HepG2 (cell line): Measurements from ENCODE around the gene KRTAP12-2. TPM values are rescaled to one million over a fixed set of nuclear protein-coding genes. Genes with fewer than 3 reads are reported as not detected.

ENCODE experiments used
- ATAC-seq: fragments of 200-7000 bp; cut with Tn5 transposase; 3 replicates; pipeline ENCODE4 v1.9.1; 2020; ENCODE audit warnings: mild to moderate bottlenecking, moderate library complexity
- BruUV-seq: library from RNA; stranded (reverse); fragments of 400-500 nt; replicated peaks from 2 replicates; lab custom pipeline; 2021; lab: Mats Ljungman, UMichigan
- CTCF ChIA-PET: fragments of 300-600 bp; formaldehyde crosslinking; extraction: SDS; loops from one replicate; lab custom pipeline; 2021; ENCODE audit warnings: low total read pairs, inconsistent platforms, low intra/inter-chr PET ratio; lab: Yijun Ruan, JAX
- POLR2A ChIA-PET: fragments of 350-600 bp; sonication (Branson Sonifier 250); formaldehyde crosslinking; loops from one replicate; lab custom pipeline; 2020; ENCODE audit warnings: antibody characterized with exemption, inconsistent platforms; lab: Yijun Ruan, JAX
- DNase-seq: peaks from one replicate; pipeline ENCODE4 v3.0.0-alpha.2; 2015; ENCODE audit warnings: low spot score
- FAIRE-seq: peaks from 3 replicates; lab custom pipeline; 2011; peaks lifted over from hg19 to GRCh38; lab: Jason Lieb, UNC
- H2AFZ ChIP-seq: one replicate; pipeline ENCODE4 v1.6.1; 2011; ENCODE audit warnings: low read length, inconsistent platforms
- H3K27ac ChIP-seq: fragments of 300-600 bp; 3 replicates; pipeline ENCODE4 v1.8.0; 2011; ENCODE audit warnings: mixed run types, mild to moderate bottlenecking, mixed read lengths, low read length, inconsistent platforms; ENCODE audit not compliant: insufficient read depth; ENCODE audit errors: extremely low read length
- H3K27me3 ChIP-seq, 2 experiments: fragments of 200-600 bp in 1 of 2; 2 replicates in 1 of 2; 3 replicates in 1 of 2; pipeline versions ENCODE4 v1.6.0 to v1.8.0; 2011; ENCODE audit warnings: low read length in 2 of 2, mild to moderate bottlenecking in 2 of 2, moderate library complexity in 2 of 2, inconsistent platforms in 1 of 2; ENCODE audit not compliant: insufficient read depth in 2 of 2, control insufficient read depth in 1 of 2
- H3K36me3 ChIP-seq, 2 experiments: fragments of 200-600 bp in 1 of 2; replicated peaks in 1 of 2; 2 replicates in 1 of 2; 3 replicates in 1 of 2; pipeline versions ENCODE4 v1.5.1 to v1.8.0; 2011; ENCODE audit warnings: low read length in 2 of 2, inconsistent platforms in 1 of 2; ENCODE audit not compliant: insufficient read depth in 2 of 2, control insufficient read depth in 1 of 2
- H3K4me1 ChIP-seq: 2 replicates; pipeline ENCODE4 v1.5.1; 2012; ENCODE audit warnings: low read length, inconsistent platforms; ENCODE audit not compliant: insufficient read depth
- H3K4me2 ChIP-seq: 2 replicates; pipeline ENCODE4 v1.6.0; 2011; ENCODE audit warnings: low read depth, low read length, inconsistent platforms
- H3K4me3 ChIP-seq, 3 experiments: fragments of 200-600 bp in 1 of 3; sonication (generic), shearing (Covaris generic) in 1 of 3; replicated peaks in 1 of 3; 2 replicates each; pipeline ENCODE4 v1.5.1; 2011 to 2016; ENCODE audit warnings: low read length in 3 of 3, inconsistent platforms in 2 of 3, low read depth in 2 of 3, mild to moderate bottlenecking in 2 of 3, control low read depth in 1 of 3, mixed read lengths in 1 of 3; ENCODE audit not compliant: insufficient read depth in 1 of 3
- H3K79me2 ChIP-seq: one replicate; pipeline ENCODE4 v1.6.1; 2011; ENCODE audit warnings: low read length, inconsistent platforms; ENCODE audit not compliant: insufficient read depth
- H3K9ac ChIP-seq: 2 replicates; pipeline ENCODE4 v1.6.0; 2011; ENCODE audit warnings: mild to moderate bottlenecking, low read depth, low read length, inconsistent platforms; ENCODE audit not compliant: insufficient read depth
- H3K9me3 ChIP-seq: 2 replicates; pipeline ENCODE4 v1.5.1; 2012; ENCODE audit warnings: mild to moderate bottlenecking, low read length
- H4K20me1 ChIP-seq: 2 replicates; pipeline ENCODE4 v1.6.0; 2011; ENCODE audit warnings: inconsistent platforms, mild to moderate bottlenecking, low read length, moderate library complexity; ENCODE audit not compliant: insufficient read depth
- MTA3 ChIP-seq: sonication (generic); formaldehyde crosslinking; IDR thresholded peaks from 2 replicates; pipeline ENCODE4 v1.4.0; 2020; ENCODE audit warnings: missing genetic modification reagents
- SMARCC2 ChIP-seq: fragments of 450-650 bp; IDR thresholded peaks from 2 replicates; pipeline ENCODE4 v1.6.1; 2017; ENCODE audit warnings: antibody characterized with exemption, mild to moderate bottlenecking
- SRSF9 ChIP-seq: fragments of 200-400 bp; formaldehyde crosslinking; IDR thresholded peaks from 2 replicates; pipeline ENCODE4 v1.6.1; 2018; ENCODE audit warnings: borderline replicate concordance, mild to moderate bottlenecking, low read depth, low read length; ENCODE audit not compliant: insufficient read depth, poor library complexity, severe bottlenecking
- ZNF224 ChIP-seq: sonication (generic); formaldehyde crosslinking; IDR thresholded peaks from 2 replicates; pipeline ENCODE4 v1.5.0; 2020; ENCODE audit warnings: mild to moderate bottlenecking, missing genetic modification reagents
- ZNF451 ChIP-seq: sonication (generic); formaldehyde crosslinking; IDR thresholded peaks from 2 replicates; pipeline ENCODE4 v1.5.0; 2020; ENCODE audit warnings: mild to moderate bottlenecking, missing genetic modification reagents
- ZNF510 ChIP-seq: sonication (generic); formaldehyde crosslinking; IDR thresholded peaks from 2 replicates; pipeline ENCODE4 v1.4.0; 2020; ENCODE audit warnings: low read depth, mild to moderate bottlenecking, missing genetic modification reagents
- ZNF563 ChIP-seq: sonication (generic); formaldehyde crosslinking; IDR thresholded peaks from 2 replicates; pipeline ENCODE4 v1.8.0; 2022; ENCODE audit warnings: mild to moderate bottlenecking, moderate library complexity, missing genetic modification reagents
- ZSCAN31 ChIP-seq: sonication (generic); formaldehyde crosslinking; IDR thresholded peaks from 2 replicates; pipeline ENCODE4 v1.5.0; 2020; ENCODE audit warnings: low read depth, mild to moderate bottlenecking, missing genetic modification reagents
- WGBS: methylation state at CpG from one replicate; pipeline ENCODE4 v1.1.6; 2017; ENCODE audit warnings: low lambda C conversion rate; 5-methylcytosine and 5-hydroxymethylcytosine counted together
- in situ Hi-C: cut with HindIII; loops from 2 replicates; pipeline ENCODE4 v1.10.0; 2017; ENCODE audit warnings: low pct_unique_long_range_greater_than_20kb; ENCODE audit not compliant: extremely low pct_ligation_motif_present
- intact Hi-C: fragments of 100-400 bp; cut with micrococcal nuclease; formaldehyde crosslinking; loops from one replicate; pipeline ENCODE4 v1.10.0; 2022; ENCODE audit not compliant: unreplicated experiment
- polyA plus RNA-seq, 8 experiments: library from polyadenylated mRNA; depleted of rRNA in 3 of 8; stranded (reverse) in 7 of 8; unstranded in 1 of 8; fragments of >200 nt; fragmentation: Illumina TruSeq in 4 of 8; extraction: Trizol in 4 of 8; gene quantifications; 2 replicates each; pipeline versions ENCODE4 v1.2.1 to v1.2.3, GENCODE V29; 2011 to 2016; ENCODE audit warnings: low read depth in 4 of 8, missing spikeins in 1 of 8, mixed read lengths in 1 of 8; ENCODE audit not compliant: insufficient read depth in 1 of 8
- total RNA-seq, 5 experiments: library from RNA; depleted of rRNA; stranded (reverse); fragments of >200 nt; fragmentation: Illumina TruSeq; extraction: Trizol; gene quantifications; 2 replicates each; pipeline ENCODE4 v1.2.3, GENCODE V29; 2016; ENCODE audit warnings: low read depth in 1 of 5
- TF ChIP-seq, protein P1 (sequence below): sonication (generic); formaldehyde crosslinking; IDR thresholded peaks from 2 replicates; pipeline ENCODE4 v1.4.0; 2020; ENCODE audit warnings: missing genetic modification reagents, borderline replicate concordance
- TF ChIP-seq, protein P2 (sequence below): sonication (generic); formaldehyde crosslinking; IDR thresholded peaks from 2 replicates; pipeline ENCODE4 v1.4.0; 2020; ENCODE audit warnings: low read depth, mild to moderate bottlenecking, missing genetic modification reagents
- TF ChIP-seq, protein P3 (sequence below): sonication (generic); formaldehyde crosslinking; IDR thresholded peaks from 2 replicates; pipeline ENCODE4 v1.5.1; 2020; ENCODE audit warnings: mild to moderate bottlenecking, missing genetic modification reagents, moderate library complexity

Gene KRTAP12-2
- total and polyA plus RNA-seq, 2 of the 13 experiments (the other 11 are each of a cell fraction or from before 2014, with no cell fraction given) = not detected

DNA sequence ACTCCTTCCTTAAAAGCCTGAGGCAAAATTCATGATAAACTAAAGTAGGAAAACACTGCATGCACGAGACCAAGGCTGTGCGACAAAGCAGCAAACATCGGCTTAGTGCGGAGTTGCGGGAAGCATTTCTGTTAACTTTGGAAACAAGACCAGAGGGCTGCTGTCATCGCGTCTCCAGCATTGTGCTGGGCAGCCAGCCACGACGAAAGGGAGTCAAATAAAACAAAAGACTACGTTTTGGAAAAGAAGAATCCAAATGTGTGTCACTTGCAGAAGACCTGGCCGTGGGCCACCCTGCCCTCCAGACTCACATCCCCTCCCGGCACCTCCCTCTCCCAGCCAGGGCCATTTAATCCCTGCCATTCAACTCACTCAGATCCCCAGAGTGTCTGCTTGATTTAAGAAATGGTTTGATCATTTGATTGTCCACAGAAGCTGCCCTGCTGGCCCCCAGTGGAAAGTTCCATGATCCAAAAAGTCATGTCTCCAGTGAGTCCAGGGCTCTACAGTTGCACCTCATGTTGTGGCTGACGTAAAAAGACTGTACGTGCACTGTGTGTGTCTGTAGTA, 22.9 kb downstream of the KRTAP12-2 start (continued):
- TF ChIP-seq SRSF9 (no peak), ZNF451 (CRISPR knock-in tag) (no peak), MTA3 (CRISPR knock-in tag) (no peak), ZNF224 (no peak), ZNF563 (CRISPR knock-in tag) (no peak), ZNF510 (no peak)
- TF ChIP-seq, protein P1, sequence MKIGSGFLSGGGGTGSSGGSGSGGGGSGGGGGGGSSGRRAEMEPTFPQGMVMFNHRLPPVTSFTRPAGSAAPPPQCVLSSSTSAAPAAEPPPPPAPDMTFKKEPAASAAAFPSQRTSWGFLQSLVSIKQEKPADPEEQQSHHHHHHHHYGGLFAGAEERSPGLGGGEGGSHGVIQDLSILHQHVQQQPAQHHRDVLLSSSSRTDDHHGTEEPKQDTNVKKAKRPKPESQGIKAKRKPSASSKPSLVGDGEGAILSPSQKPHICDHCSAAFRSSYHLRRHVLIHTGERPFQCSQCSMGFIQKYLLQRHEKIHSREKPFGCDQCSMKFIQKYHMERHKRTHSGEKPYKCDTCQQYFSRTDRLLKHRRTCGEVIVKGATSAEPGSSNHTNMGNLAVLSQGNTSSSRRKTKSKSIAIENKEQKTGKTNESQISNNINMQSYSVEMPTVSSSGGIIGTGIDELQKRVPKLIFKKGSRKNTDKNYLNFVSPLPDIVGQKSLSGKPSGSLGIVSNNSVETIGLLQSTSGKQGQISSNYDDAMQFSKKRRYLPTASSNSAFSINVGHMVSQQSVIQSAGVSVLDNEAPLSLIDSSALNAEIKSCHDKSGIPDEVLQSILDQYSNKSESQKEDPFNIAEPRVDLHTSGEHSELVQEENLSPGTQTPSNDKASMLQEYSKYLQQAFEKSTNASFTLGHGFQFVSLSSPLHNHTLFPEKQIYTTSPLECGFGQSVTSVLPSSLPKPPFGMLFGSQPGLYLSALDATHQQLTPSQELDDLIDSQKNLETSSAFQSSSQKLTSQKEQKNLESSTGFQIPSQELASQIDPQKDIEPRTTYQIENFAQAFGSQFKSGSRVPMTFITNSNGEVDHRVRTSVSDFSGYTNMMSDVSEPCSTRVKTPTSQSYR (CRISPR knock-in tag) = no peak
- TF ChIP-seq, protein P2, sequence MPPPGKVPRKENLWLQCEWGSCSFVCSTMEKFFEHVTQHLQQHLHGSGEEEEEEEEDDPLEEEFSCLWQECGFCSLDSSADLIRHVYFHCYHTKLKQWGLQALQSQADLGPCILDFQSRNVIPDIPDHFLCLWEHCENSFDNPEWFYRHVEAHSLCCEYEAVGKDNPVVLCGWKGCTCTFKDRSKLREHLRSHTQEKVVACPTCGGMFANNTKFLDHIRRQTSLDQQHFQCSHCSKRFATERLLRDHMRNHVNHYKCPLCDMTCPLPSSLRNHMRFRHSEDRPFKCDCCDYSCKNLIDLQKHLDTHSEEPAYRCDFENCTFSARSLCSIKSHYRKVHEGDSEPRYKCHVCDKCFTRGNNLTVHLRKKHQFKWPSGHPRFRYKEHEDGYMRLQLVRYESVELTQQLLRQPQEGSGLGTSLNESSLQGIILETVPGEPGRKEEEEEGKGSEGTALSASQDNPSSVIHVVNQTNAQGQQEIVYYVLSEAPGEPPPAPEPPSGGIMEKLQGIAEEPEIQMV (CRISPR knock-in tag) = no peak

DNA sequence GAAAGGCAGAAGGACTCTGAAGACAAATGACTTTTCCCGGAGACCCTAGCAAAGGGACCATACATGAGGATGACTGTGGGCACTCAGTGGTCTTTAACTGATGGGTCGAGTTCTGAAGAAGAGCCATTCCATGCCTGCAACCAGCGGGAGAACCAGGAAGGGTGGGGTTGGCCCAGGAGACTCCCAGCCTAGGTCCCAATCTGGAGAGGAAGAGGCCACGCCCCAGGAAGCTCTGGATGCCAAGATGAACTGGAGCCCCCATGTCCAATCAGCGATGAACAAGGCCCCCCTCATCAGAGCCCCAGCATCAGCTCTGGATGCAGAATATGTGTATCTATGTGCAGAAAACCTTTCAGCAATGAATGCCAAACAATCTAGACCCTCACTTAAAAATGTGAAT, 26.0 kb downstream of the KRTAP12-2 start:
- no peak overlapping the region for H3K4me2 ChIP-seq
- intact Hi-C loops = no loop called here
- H2AFZ ChIP-seq = no peak overlapping the region
- H3K79me2 ChIP-seq = no peaks in the 10 kb centered on the region
- H3K27ac ChIP-seq = no peak overlapping the region
- no peak overlapping the region for H3K9ac ChIP-seq
- in situ Hi-C loops = no loop called here
- TF ChIP-seq ZSCAN31 (CRISPR knock-in tag) (no peak), SMARCC2 (no peak)
- TF ChIP-seq, protein P3, sequence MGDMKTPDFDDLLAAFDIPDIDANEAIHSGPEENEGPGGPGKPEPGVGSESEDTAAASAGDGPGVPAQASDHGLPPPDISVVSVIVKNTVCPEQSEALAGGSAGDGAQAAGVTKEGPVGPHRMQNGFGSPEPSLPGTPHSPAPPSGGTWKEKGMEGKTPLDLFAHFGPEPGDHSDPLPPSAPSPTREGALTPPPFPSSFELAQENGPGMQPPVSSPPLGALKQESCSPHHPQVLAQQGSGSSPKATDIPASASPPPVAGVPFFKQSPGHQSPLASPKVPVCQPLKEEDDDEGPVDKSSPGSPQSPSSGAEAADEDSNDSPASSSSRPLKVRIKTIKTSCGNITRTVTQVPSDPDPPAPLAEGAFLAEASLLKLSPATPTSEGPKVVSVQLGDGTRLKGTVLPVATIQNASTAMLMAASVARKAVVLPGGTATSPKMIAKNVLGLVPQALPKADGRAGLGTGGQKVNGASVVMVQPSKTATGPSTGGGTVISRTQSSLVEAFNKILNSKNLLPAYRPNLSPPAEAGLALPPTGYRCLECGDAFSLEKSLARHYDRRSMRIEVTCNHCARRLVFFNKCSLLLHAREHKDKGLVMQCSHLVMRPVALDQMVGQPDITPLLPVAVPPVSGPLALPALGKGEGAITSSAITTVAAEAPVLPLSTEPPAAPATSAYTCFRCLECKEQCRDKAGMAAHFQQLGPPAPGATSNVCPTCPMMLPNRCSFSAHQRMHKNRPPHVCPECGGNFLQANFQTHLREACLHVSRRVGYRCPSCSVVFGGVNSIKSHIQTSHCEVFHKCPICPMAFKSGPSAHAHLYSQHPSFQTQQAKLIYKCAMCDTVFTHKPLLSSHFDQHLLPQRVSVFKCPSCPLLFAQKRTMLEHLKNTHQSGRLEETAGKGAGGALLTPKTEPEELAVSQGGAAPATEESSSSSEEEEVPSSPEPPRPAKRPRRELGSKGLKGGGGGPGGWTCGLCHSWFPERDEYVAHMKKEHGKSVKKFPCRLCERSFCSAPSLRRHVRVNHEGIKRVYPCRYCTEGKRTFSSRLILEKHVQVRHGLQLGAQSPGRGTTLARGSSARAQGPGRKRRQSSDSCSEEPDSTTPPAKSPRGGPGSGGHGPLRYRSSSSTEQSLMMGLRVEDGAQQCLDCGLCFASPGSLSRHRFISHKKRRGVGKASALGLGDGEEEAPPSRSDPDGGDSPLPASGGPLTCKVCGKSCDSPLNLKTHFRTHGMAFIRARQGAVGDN = no peak
- H3K36me3 ChIP-seq = no peaks in the 10 kb centered on the region
- WGBS = 20% methylated on average over 2 of the region's 5 CpGs
- FAIRE-seq (no peak), ATAC-seq (no peak), DNase-seq (no peak)
- H3K4me1 ChIP-seq = no peaks in the 10 kb centered on the region
- POLR2A ChIA-PET = no interaction called here
- H3K9me3 ChIP-seq = peaks cover 22% of the 10 kb centered on the region
- H3K27me3 ChIP-seq = peaks cover 1 to 6% of the 10 kb centered on the region in 2 experiments; a peak in 2 of 5 replicates
- CTCF ChIA-PET = no interaction called here
- H4K20me1 ChIP-seq = no peaks in the 10 kb centered on the region
- BruUV-seq = no TSS peak
- no peak overlapping the region for H3K4me3 ChIP-seq
